ENCODE data around the gene MAML1. TPM values are rescaled to one million over a fixed set of nuclear protein-coding genes. Genes with fewer than 3 reads are reported as not detected.

The MAML1 gene
- total and polyA plus RNA-seq, 10 of the 15 experiments (the other 5 are each of a cell fraction or from before 2014, with no cell fraction given), result 0.42 to 23.9 (median 7.3) TPM

- TF ChIP-seq, protein P1, sequence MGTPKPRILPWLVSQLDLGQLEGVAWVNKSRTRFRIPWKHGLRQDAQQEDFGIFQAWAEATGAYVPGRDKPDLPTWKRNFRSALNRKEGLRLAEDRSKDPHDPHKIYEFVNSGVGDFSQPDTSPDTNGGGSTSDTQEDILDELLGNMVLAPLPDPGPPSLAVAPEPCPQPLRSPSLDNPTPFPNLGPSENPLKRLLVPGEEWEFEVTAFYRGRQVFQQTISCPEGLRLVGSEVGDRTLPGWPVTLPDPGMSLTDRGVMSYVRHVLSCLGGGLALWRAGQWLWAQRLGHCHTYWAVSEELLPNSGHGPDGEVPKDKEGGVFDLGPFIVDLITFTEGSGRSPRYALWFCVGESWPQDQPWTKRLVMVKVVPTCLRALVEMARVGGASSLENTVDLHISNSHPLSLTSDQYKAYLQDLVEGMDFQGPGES (IDR thresholded peaks at IDR 0.05), result no peak
- TF ChIP-seq PBX3 (IDR thresholded peaks at IDR 0.05; ENCODE audit: insufficient replicate concordance, low read depth, low read length) (no peak), SREBF2 (IDR thresholded peaks at IDR 0.05; ENCODE audit: low read length) (no peak), SUPT20H (IDR thresholded peaks at IDR 0.05; ENCODE audit: borderline replicate concordance, control insufficient read depth, low read depth, low read length) (no peak), SIN3A (IDR thresholded peaks at IDR 0.05; ENCODE audit: low read depth, low read length) (no peak), TARDBP (IDR thresholded peaks at IDR 0.05; ENCODE audit: borderline replicate concordance) (no peak), GATAD2B (conservative IDR thresholded peaks at IDR 0.05; ENCODE audit: low read depth) (no peak)
- TF ChIP-seq, protein P2, sequence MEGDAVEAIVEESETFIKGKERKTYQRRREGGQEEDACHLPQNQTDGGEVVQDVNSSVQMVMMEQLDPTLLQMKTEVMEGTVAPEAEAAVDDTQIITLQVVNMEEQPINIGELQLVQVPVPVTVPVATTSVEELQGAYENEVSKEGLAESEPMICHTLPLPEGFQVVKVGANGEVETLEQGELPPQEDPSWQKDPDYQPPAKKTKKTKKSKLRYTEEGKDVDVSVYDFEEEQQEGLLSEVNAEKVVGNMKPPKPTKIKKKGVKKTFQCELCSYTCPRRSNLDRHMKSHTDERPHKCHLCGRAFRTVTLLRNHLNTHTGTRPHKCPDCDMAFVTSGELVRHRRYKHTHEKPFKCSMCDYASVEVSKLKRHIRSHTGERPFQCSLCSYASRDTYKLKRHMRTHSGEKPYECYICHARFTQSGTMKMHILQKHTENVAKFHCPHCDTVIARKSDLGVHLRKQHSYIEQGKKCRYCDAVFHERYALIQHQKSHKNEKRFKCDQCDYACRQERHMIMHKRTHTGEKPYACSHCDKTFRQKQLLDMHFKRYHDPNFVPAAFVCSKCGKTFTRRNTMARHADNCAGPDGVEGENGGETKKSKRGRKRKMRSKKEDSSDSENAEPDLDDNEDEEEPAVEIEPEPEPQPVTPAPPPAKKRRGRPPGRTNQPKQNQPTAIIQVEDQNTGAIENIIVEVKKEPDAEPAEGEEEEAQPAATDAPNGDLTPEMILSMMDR (IDR thresholded peaks at IDR 0.05 in 2 of 3, conservative IDR thresholded peaks at IDR 0.05 in 1 of 3; ENCODE audit: control insufficient read depth in 2 of 3, extremely low read depth in 1 of 3, insufficient read depth in 1 of 3, low read depth in 3 of 3, low read length in 3 of 3), result no peak
These were observed 27.2 kb downstream of the MAML1 start (continued) for GRCh38 chr5:179759581-179760551.
